RWPE2 (cell line): ENCODE results near the gene APRT.

Experiments
- ATAC-seq: fragments of 200-7000 bp; cut with Tn5 transposase; 3 replicates; pipeline ENCODE4 v1.9.1; 2021; ENCODE audit warnings: low read depth
- DNase-seq: peaks from one replicate; pipeline ENCODE4 v3.0.0-alpha.2; 2020; ENCODE audit warnings: low spot score
- H3K27ac ChIP-seq: fragments of 450-650 bp; 2 replicates; pipeline ENCODE4 v1.5.1; 2017; ENCODE audit warnings: mild to moderate bottlenecking; ENCODE audit not compliant: poor library complexity, severe bottlenecking
- H3K27me3 ChIP-seq: fragments of 250-450 bp; sonication (Bioruptor Pico); 2 replicates; pipeline ENCODE4 v1.5.1; 2021; ENCODE audit warnings: mild to moderate bottlenecking, moderate library complexity; ENCODE audit not compliant: insufficient read depth, poor library complexity, severe bottlenecking
- H3K36me3 ChIP-seq: fragments of 250-450 bp; sonication (Bioruptor Pico); 2 replicates; pipeline ENCODE4 v1.5.1; 2020; ENCODE audit warnings: low read depth, mild to moderate bottlenecking, moderate library complexity
- H3K4me1 ChIP-seq: fragments of 250-450 bp; sonication (Bioruptor Pico); 2 replicates; pipeline ENCODE4 v1.5.1; 2021; ENCODE audit warnings: mild to moderate bottlenecking, moderate library complexity; ENCODE audit not compliant: insufficient read depth, poor library complexity, severe bottlenecking
- H3K4me3 ChIP-seq: fragments of 250-450 bp; sonication (Bioruptor Pico); 2 replicates; pipeline ENCODE4 v1.5.1; 2021; ENCODE audit warnings: mild to moderate bottlenecking, moderate library complexity; ENCODE audit not compliant: severe bottlenecking
- H3K9me3 ChIP-seq: fragments of 250-450 bp; sonication (Bioruptor Pico); 2 replicates; pipeline ENCODE4 v1.5.1; 2021; ENCODE audit warnings: mild to moderate bottlenecking, moderate library complexity; ENCODE audit not compliant: severe bottlenecking
- TF ChIP-seq, protein P1 (sequence below): fragments of 450-650 bp; IDR thresholded peaks from one replicate; pipeline ENCODE4 v1.5.1; 2017; ENCODE audit warnings: mild to moderate bottlenecking, moderate library complexity; ENCODE audit not compliant: poor library complexity, severe bottlenecking

APRT gene

DNA sequence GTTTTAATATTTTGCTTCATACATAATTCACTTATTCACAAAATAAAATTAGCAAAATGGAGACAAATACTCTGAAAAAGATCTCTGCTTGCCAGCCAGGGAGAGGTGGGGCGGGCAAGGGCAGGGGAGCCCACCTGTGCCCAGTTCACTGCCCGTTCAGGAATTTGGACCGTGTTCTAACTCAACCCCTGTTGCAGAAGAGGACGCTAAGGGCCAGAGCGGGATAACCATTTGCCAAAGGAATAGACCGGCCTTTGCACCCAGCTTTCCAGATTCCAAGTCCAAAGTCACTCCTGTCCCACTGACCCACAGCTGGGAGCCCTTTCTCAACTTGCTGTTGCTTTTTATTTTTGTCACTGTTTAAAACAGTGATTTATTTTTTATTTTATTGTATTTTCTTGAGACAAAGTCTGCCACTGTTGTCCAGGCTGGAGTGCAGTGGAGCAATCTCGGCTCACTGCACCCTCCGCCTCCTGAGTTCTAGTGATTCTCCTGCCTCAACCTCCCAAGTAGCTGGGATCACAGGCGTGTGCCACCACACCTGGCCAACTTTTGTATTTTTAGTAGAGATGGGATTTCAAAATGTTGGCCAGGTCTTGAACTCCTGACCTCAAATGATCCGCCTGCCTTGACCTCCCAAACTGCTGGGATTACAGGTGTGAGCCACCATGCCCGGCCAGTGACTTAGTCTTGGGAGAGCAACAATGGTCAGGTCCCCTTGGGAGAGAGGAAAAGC, 24.0 kb downstream of the APRT start:
- no peak overlapping the region for H3K27ac ChIP-seq

DNA sequence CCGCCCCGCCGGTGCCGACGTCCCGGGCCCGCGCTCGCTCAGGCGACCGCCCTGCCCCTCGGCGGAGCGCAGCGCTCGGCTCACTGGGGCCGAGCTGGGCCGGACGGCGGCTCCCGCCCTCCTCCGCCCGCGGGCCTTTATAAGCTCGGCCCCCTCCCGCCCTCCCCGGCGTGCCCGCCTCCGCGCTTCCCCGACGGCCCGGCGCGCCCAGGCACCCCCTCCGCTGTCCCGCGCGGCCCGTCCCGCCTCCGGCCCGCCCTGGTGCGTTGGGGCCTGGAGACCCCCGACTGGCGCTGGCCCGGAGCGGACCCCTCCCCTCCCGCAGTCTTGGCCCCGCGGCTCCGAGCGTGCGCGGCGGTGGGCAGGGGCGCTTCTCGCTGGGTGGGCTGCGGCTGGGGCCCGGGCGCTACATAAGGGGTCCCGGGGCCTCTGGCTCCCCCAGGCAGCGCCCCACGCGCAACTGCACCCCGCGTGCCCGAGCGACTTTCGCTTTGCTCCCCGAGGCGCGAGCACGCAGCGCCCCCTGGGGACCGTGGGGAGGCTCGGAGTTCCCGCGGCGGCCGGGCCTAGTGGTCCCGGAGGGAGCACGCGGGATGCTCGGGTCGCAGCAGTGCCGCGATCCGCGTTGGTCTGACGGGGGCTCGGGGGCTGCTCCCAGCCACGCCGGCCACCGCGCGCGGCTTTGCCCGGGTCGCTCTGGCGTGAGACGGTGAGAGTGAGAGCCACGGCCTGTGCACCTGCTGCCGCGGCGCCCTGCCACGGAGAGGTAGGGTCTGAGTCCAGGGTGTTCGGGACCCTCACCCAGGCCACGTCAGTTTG, 26.4 kb downstream of the APRT start, which contains the start of gene PIEZO1:
PIEZO1 (minus strand) TSS at position 115 of the 819 bp plus-strand sequence. CDS start 256 bp downstream, outside the sequence.
- no peaks in the 10 kb centered on the region for H3K9me3 ChIP-seq
- TF ChIP-seq, protein P1, sequence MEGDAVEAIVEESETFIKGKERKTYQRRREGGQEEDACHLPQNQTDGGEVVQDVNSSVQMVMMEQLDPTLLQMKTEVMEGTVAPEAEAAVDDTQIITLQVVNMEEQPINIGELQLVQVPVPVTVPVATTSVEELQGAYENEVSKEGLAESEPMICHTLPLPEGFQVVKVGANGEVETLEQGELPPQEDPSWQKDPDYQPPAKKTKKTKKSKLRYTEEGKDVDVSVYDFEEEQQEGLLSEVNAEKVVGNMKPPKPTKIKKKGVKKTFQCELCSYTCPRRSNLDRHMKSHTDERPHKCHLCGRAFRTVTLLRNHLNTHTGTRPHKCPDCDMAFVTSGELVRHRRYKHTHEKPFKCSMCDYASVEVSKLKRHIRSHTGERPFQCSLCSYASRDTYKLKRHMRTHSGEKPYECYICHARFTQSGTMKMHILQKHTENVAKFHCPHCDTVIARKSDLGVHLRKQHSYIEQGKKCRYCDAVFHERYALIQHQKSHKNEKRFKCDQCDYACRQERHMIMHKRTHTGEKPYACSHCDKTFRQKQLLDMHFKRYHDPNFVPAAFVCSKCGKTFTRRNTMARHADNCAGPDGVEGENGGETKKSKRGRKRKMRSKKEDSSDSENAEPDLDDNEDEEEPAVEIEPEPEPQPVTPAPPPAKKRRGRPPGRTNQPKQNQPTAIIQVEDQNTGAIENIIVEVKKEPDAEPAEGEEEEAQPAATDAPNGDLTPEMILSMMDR, result peak; percentile 93
- DNase-seq (peak; percentile 68), ATAC-seq (peak; percentile 10)
- peaks cover 28% of the 10 kb centered on the region for H3K4me1 ChIP-seq
- peak within 1 kb of the TSS; percentile 87 for H3K4me3 ChIP-seq
- peak within 1 kb of the TSS; percentile 92 for H3K27ac ChIP-seq
- no peaks in the 10 kb centered on the region for H3K27me3 ChIP-seq
- H3K36me3 ChIP-seq, result peaks cover 4% of the 10 kb centered on the region; the same call in 1 of the 2 replicates

More for the DNA sequence above, 24.0 kb downstream of the APRT start:
- ATAC-seq (no peak), DNase-seq (no peak)
- Histone ChIP-seq H3K36me3 (no peaks in the 10 kb centered on the region), H3K27me3 (peaks cover 4% of the 10 kb centered on the region), H3K4me1 (peaks cover 7% of the 10 kb centered on the region), H3K9me3 (no peaks in the 10 kb centered on the region), H3K4me3 (no peak overlapping the region)
- TF ChIP-seq, protein P1, result no peak

DNA sequence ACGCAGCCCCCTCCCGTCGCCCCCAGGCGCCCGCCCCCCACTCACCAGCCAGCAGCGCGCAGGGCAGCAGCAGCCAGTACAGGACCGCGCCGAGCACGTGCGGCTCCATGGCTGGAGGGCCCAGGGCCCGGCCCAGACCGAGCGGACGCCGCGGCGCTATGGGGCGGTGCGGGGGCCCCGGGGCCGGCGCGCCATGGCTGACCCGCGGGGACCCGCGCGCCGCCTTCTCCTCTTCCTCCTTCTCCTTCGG, 26.9 kb downstream of the APRT start:
- Histone ChIP-seq H3K9me3 (no peaks in the 10 kb centered on the region), H3K4me3 (peak overlapping the region; percentile 87), H3K27ac (peak overlapping the region; percentile 92), H3K27me3 (no peaks in the 10 kb centered on the region), H3K4me1 (peaks cover 28% of the 10 kb centered on the region), H3K36me3 (peaks cover 4% of the 10 kb centered on the region; the same call in 1 of the 2 replicates)
- DNase-seq (no peak), ATAC-seq (peak; percentile 4)
- TF ChIP-seq, protein P1, result no peak

DNA sequence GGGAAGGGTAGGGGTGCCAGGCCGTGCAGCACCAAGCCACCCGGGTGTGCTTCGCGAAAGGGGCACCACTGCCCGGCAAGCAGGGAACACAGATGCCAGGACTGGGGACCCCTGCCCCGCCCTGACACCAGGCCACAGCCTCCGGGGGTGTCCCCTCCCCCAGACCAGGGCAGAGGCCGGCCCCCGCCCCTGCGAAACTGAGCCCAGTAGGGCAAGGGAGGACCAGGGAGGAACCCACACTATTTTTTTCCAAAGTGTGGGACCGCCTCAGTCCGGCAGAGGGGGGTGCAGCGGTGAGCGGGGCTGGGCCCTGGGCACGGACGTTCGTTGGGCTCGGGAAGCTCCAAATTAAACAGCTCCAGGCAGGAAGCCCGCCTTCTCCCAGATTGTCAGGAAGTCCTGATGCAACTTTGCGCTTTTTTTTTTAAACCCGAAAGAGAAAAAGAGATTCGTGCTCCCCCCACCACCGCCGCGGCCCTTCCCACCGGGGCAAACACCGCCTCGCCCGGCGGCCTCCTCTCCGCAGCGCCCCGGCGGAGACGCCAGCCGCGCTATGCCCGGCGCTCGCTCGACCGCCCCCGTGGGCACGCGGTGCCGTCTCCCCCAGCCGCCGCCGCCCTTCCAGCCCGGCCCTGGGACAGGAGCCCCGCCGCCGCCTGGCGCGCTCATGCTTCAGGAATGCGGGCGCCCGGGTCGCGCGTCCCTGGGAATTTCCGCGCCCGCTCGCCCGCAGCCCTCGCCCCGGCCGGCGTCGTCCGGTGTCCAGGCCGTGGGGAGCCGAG, 27.5 kb downstream of the APRT start:
- TF ChIP-seq, protein P1, result peak; percentile 47
- Histone ChIP-seq H3K36me3 (peaks cover 4% of the 10 kb centered on the region; the same call in 1 of the 2 replicates), H3K27ac (peak overlapping the region; percentile 92), H3K27me3 (no peaks in the 10 kb centered on the region), H3K4me1 (peaks cover 28% of the 10 kb centered on the region), H3K4me3 (peak overlapping the region; percentile 87), H3K9me3 (no peaks in the 10 kb centered on the region)
- peak; percentile 77 for DNase-seq
- peak; percentile 41 for ATAC-seq
